GM21526 (cell line): ENCODE results near the gene EVI2A.
"Not testable (repeated sequence)": the region's sequence is repeated elsewhere in the genome, so short reads cannot be mapped to it uniquely, and the experiment has no call there.

Source experiments
- ATAC-seq: cut with Tn5 transposase; IDR thresholded peaks from one replicate; pipeline ENCODE4 v1.9.1; 2021; ENCODE audit warnings: moderate library complexity; ENCODE audit not compliant: unreplicated experiment, low FRiP score

EVI2A gene

GRCh38 chr17:31313982-31314781 is 7.2 kb downstream of the EVI2A start, which contains the start of gene EVI2B:
Gene EVI2B (minus strand): TSS chr17:31314054. CDS start chr17:31305609, 8,445 bp downstream.
- no peak for ATAC-seq

- ATAC-seq, result not testable (repeated sequence)
Measured at GRCh38 chr17:31312223-31312622, 9.2 kb downstream of the EVI2A start.

GRCh38 chr17:31311526-31311925 is 9.9 kb downstream of the EVI2A start:
- no peak for ATAC-seq

GRCh38 chr17:31310886-31311285 is 10.5 kb downstream of the EVI2A start:
- no peak for ATAC-seq

- ATAC-seq, result no peak
Measured at GRCh38 chr17:31310260-31310659, 11.2 kb downstream of the EVI2A start.

- ATAC-seq, result no peak
Measured at GRCh38 chr17:31309556-31309955, 11.9 kb downstream of the EVI2A start.

- ATAC-seq, result no peak
Measured at GRCh38 chr17:31308372-31309334, 12.8 kb downstream of the EVI2A start.

- ATAC-seq, result no peak
Measured at GRCh38 chr17:31307640-31308039, 13.8 kb downstream of the EVI2A start.

- no peak for ATAC-seq
Measured at GRCh38 chr17:31299624-31300023, 21.8 kb downstream of the EVI2A start.

- no peak for ATAC-seq
Measured at GRCh38 chr17:31297090-31297489, 24.3 kb downstream of the EVI2A start, which contains the start of gene OMG. Gene OMG (minus strand): TSS chr17:31297239. CDS start chr17:31296331, 908 bp downstream.

- ATAC-seq, result no peak
Measured at GRCh38 chr17:31296142-31296541, 25.3 kb downstream of the EVI2A start.

GRCh38 chr17:31295489-31295871 is 25.9 kb downstream of the EVI2A start:
- no peak for ATAC-seq

GRCh38 chr17:31294820-31295488 is 26.5 kb downstream of the EVI2A start:
- ATAC-seq, result no peak

GRCh38 chr17:31294231-31294630 is 27.2 kb downstream of the EVI2A start:
- ATAC-seq, result no peak

- ATAC-seq, result no peak
Measured at GRCh38 chr17:31293581-31293980, 27.8 kb downstream of the EVI2A start.

GRCh38 chr17:31291820-31292219 is 29.6 kb downstream of the EVI2A start:
- ATAC-seq, result no peak

GRCh38 chr17:31289790-31290189 is 31.6 kb downstream of the EVI2A start:
- ATAC-seq, result no peak

- not testable (repeated sequence) for ATAC-seq
Measured at GRCh38 chr17:31287932-31288331, 33.5 kb downstream of the EVI2A start.

GRCh38 chr17:31286587-31286986 is 34.8 kb downstream of the EVI2A start:
- ATAC-seq, result no peak

- no peak for ATAC-seq
Measured at GRCh38 chr17:31283841-31284240, 37.6 kb downstream of the EVI2A start.

GRCh38 chr17:31281061-31281460 is 40.4 kb downstream of the EVI2A start:
- no peak for ATAC-seq
